Vagina (tissue), 2 donors: ENCODE measurements around the gene ZMYM2. TPM values are rescaled to one million over a fixed set of nuclear protein-coding genes. Genes with fewer than 3 reads are reported as not detected.

Experiments used
- DNase-seq, 2 donors: peaks; one replicate each; pipeline ENCODE4 v3.0.0-alpha.2; 2017; ENCODE audit errors: extremely low spot score in 2 of 2
- H3K27ac ChIP-seq: fragments of 200-600 bp; sonication (generic); one replicate; pipeline ENCODE4 v1.5.1; 2019
- H3K27me3 ChIP-seq: fragments of 200-600 bp; sonication (generic); one replicate; pipeline ENCODE4 v1.5.1; 2019
- H3K36me3 ChIP-seq, 2 donors: fragments of 200-600 bp; sonication (generic); one replicate each; pipeline ENCODE4 v1.5.1; 2017 to 2019
- H3K4me1 ChIP-seq: fragments of 200-600 bp; sonication (generic); one replicate; pipeline ENCODE4 v1.5.1; 2019
- H3K4me3 ChIP-seq, 2 donors: fragments of 200-600 bp; sonication (generic); 1 replicate in 1 of 2; 2 replicates in 1 of 2; pipeline ENCODE4 v1.5.1; 2016 to 2019
- H3K9me3 ChIP-seq: fragments of 200-600 bp; sonication (generic); one replicate; pipeline ENCODE4 v1.5.1; 2019
- CTCF ChIP-seq, 3 experiments: fragments of 450-650 bp in 2 of 3; fragments of 200-600 bp in 1 of 3; sonication (generic) in 1 of 3; IDR thresholded peaks; one replicate each; pipeline ENCODE4 v1.5.1; 2017 to 2019; ENCODE audit warnings: antibody characterized with exemption in 3 of 3, mild to moderate bottlenecking in 2 of 3, moderate library complexity in 2 of 3
- POLR2A ChIP-seq, 2 donors: fragments of 450-650 bp; IDR thresholded peaks; one replicate each; pipeline ENCODE4 v1.6.1; 2017; ENCODE audit warnings: antibody characterized with exemption in 2 of 2, mild to moderate bottlenecking in 2 of 2, moderate library complexity in 2 of 2
- POLR2AphosphoS5 ChIP-seq, 2 donors: sonication (generic); formaldehyde crosslinking; IDR thresholded peaks; one replicate each; pipeline ENCODE4 v1.9.0; 2017; ENCODE audit warnings: antibody characterized with exemption in 2 of 2, mild to moderate bottlenecking in 2 of 2, low read depth in 1 of 2; ENCODE audit not compliant: insufficient read depth in 1 of 2
- intact Hi-C: fragments of 100-400 bp; cut with DNase I; formaldehyde crosslinking; loops from one replicate; pipeline ENCODE4 v1.15.1; 2023
- total RNA-seq: library from RNA; depleted of rRNA; stranded (reverse); fragments of >200 nt; gene quantifications from one replicate; pipeline ENCODE4 v1.2.3, GENCODE V29; 2016

ZMYM2 gene
- total RNA-seq, 1 donor from 2014 or later, result 80.8 TPM

- intact Hi-C loops, result no loop called here
- TF ChIP-seq CTCF (IDR thresholded peaks at IDR 0.05), result no peak
- TF ChIP-seq POLR2AphosphoS5 (IDR thresholded peaks at IDR 0.05; ENCODE audit: insufficient read depth in 1 of 2, low read depth in 1 of 2), result no peak
- no peak for TF ChIP-seq POLR2A (IDR thresholded peaks at IDR 0.05)
- Histone ChIP-seq H3K4me1 (peaks cover 16% of the 10 kb centered on the region), H3K27me3 (no peaks in the 10 kb centered on the region), H3K27ac (no peak overlapping the region), H3K4me3 (no peak overlapping the region), H3K9me3 (no peaks in the 10 kb centered on the region), H3K36me3 (no peaks in the 10 kb centered on the region)
- DNase-seq, result peak in 1 of 2 donors; percentile 65
Observed at GRCh38 chr13:20132052-20132634, 173.6 kb downstream of the ZMYM2 start.

GRCh38 chr13:20134732-20135131 is 176.2 kb downstream of the ZMYM2 start:
- TF ChIP-seq POLR2A (IDR thresholded peaks at IDR 0.05), result no peak
- H3K27ac ChIP-seq, result no peak overlapping the region
- no peak overlapping the region for H3K4me3 ChIP-seq
- no peaks in the 10 kb centered on the region for H3K36me3 ChIP-seq
- peaks cover 8% of the 10 kb centered on the region for H3K4me1 ChIP-seq
- H3K9me3 ChIP-seq, result no peaks in the 10 kb centered on the region
- intact Hi-C loops, result no loop called here
- DNase-seq, result peak in 1 of 2 donors; percentile 62
- H3K27me3 ChIP-seq, result no peaks in the 10 kb centered on the region

GRCh38 chr13:20136781-20137703 is 178.5 kb downstream of the ZMYM2 start:
- TF ChIP-seq POLR2AphosphoS5 (IDR thresholded peaks at IDR 0.05; ENCODE audit: insufficient read depth in 1 of 2, low read depth in 1 of 2) (no peak), POLR2A (IDR thresholded peaks at IDR 0.05) (no peak), CTCF (IDR thresholded peaks at IDR 0.05) (no peak)
- H3K36me3 ChIP-seq, result no peaks in the 10 kb centered on the region
- no peak overlapping the region for H3K4me3 ChIP-seq
- DNase-seq, result peak in 1 of 2 donors; percentile 62
- no peaks in the 10 kb centered on the region for H3K9me3 ChIP-seq
- peaks cover 10% of the 10 kb centered on the region for H3K4me1 ChIP-seq
- no peak overlapping the region for H3K27ac ChIP-seq
- no peaks in the 10 kb centered on the region for H3K27me3 ChIP-seq
- intact Hi-C loops, result no loop called here

- Histone ChIP-seq H3K4me1 (peaks cover 13% of the 10 kb centered on the region), H3K4me3 (no peak overlapping the region), H3K27me3 (no peaks in the 10 kb centered on the region), H3K36me3 (no peaks in the 10 kb centered on the region), H3K27ac (no peak overlapping the region), H3K9me3 (no peaks in the 10 kb centered on the region)
- peak in 1 of 2 donors; percentile 27 for DNase-seq
- intact Hi-C loops, result no loop called here
- TF ChIP-seq POLR2A (IDR thresholded peaks at IDR 0.05), result no peak
- TF ChIP-seq POLR2AphosphoS5 (IDR thresholded peaks at IDR 0.05; ENCODE audit: insufficient read depth in 1 of 2, low read depth in 1 of 2), result no peak
- TF ChIP-seq CTCF (IDR thresholded peaks at IDR 0.05), result no peak
Observed at GRCh38 chr13:20137875-20138274, 179.3 kb downstream of the ZMYM2 start.

- TF ChIP-seq POLR2A (IDR thresholded peaks at IDR 0.05), result no peak
- no peak for TF ChIP-seq POLR2AphosphoS5 (IDR thresholded peaks at IDR 0.05; ENCODE audit: insufficient read depth in 1 of 2, low read depth in 1 of 2)
- TF ChIP-seq CTCF (IDR thresholded peaks at IDR 0.05), result no peak
- H3K27me3 ChIP-seq, result no peaks in the 10 kb centered on the region
- peaks cover 13% of the 10 kb centered on the region for H3K4me1 ChIP-seq
- no peaks in the 10 kb centered on the region for H3K9me3 ChIP-seq
- intact Hi-C loops, result no loop called here
- H3K4me3 ChIP-seq, result no peak overlapping the region
- no peaks in the 10 kb centered on the region for H3K36me3 ChIP-seq
- no peak overlapping the region for H3K27ac ChIP-seq
- peak in 1 of 2 donors; percentile 54 for DNase-seq
Observed at GRCh38 chr13:20140487-20140886, 182.0 kb downstream of the ZMYM2 start.

Other genes starting within 250 kb of the ZMYM2 start
- 68.0 TPM for gene PSPC1, start 175.8 kb upstream of the ZMYM2 start, total RNA-seq
- gene ZMYM5, start 95.1 kb upstream of the ZMYM2 start, total RNA-seq, result 20.9 TPM
- gene GJA3, start 202.3 kb downstream of the ZMYM2 start, total RNA-seq, result not detected
- gene GJB2, start 234.2 kb downstream of the ZMYM2 start, total RNA-seq, result 217 TPM